T47D (cell line): Measurements from ENCODE around the gene NELFCD.
A peak's percentile ranks its signal among the peaks of the same experiment; 100 is the strongest.
"Not testable (repeated sequence)": the region's sequence is repeated elsewhere in the genome, so short reads cannot be mapped to it uniquely, and the experiment has no call there.

Experiments
- DNase-seq, 2 experiments: peaks; one replicate each; pipeline versions ENCODE4 v3.0.0 to v3.0.0-alpha.2; 2011 to 2012; ENCODE audit warnings: low read depth in 1 of 2, low spot score in 1 of 2
- JUND ChIP-seq: IDR thresholded peaks from 2 replicates; pipeline ENCODE4 v1.6.1; 2012; ENCODE audit warnings: low read depth
- in situ Hi-C: cut with HindIII; loops from 2 replicates; pipeline ENCODE4 v1.10.0; 2016; ENCODE audit warnings: low sequenced_read_pairs, low pct_unique_long_range_greater_than_20kb

Gene NELFCD

DNA sequence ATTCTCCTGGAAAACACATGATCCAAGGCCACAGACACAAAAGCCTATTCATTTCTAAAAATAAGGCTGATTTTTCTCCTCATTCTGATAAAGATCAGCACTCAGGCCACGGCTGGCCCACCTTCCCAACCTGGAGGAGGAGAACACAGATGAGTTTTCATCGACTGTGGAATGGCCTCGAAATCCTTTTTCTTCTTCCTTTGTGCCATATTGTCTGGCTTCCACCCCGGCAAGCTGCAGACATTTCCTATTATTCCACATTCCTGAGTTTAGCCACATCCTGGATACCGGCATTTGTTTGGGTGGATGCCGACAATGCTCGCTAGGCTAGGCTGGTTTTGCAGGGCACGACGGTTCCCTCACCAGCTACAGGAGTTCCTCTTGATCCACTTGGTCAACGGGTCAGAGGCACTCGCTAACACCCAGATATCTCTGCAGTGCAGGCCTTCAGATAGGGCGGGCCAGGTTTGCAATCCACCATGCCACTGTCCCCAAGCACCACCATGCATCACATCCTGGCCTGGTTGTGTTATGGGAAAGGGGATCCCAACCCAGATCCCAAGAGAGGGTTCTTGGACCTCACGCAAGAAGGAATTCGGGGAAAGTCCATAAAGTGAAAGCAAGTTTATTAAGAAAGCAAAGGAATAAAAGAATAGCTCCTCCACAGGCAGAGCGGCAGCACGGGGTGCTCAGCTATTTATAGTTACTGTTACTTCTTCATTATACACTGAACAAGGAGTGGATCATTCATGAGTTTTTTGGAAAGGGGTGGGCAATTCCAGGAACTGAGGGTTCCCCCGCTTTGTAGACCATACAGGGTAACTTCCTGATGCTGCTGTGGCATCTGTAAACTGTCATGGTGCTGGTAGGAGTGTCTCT is 30.2 kb downstream of the NELFCD start:
- DNase-seq, result peak in 1 of 2 experiments; percentile 95
- in situ Hi-C loops, result no loop called here
- no peak for TF ChIP-seq JUND

- DNase-seq, in situ Hi-C loops: not testable (repeated sequence)
Observed at GRCh38 chr20:59011874-59012157, 30.8 kb downstream of the NELFCD start.

- TF ChIP-seq JUND, result no peak
- no peak for DNase-seq
- in situ Hi-C loops, result no loop called here
Observed at GRCh38 chr20:59013031-59013951, 32.2 kb downstream of the NELFCD start.

- TF ChIP-seq JUND, result no peak
- DNase-seq, result no peak
- in situ Hi-C loops, result no loop called here
Observed at GRCh38 chr20:59013959-59014608, 33.0 kb downstream of the NELFCD start.

DNA sequence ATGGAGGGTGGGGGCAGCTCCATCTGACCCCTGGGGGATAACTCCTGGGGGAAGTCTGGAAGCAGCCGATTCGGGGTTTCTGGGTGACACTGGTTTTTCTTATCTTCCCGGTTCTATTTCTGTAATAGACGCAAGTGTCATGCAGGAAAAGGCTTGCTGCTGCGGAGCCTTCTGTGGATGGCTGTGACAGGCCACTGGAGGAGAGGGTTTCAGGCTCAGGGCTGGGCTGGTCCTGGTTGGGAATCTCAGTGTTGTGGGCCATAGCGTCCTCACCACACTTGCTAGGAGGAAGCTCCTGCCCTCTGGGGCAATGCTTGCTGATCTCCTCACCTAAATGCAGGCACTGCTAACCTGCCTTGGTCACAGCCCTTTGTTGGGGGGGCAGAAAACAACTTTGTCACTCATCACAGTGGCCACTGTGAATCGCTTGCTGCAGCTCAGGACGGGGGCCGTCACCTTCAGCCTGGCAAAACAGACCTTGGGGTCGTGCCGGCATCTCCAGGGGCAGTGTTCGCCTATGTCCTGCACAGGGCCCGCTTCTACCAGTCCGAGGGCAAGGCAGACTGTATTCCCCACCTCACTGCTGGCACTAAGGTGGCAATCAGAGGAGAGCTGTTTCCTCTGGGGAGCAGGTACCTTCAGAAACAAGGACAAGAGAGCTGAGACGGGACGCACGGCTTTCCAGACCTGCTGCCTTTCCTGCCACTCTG is 33.8 kb downstream of the NELFCD start:
- DNase-seq, result no peak
- TF ChIP-seq JUND, result no peak
- in situ Hi-C loops, result no loop called here

DNA sequence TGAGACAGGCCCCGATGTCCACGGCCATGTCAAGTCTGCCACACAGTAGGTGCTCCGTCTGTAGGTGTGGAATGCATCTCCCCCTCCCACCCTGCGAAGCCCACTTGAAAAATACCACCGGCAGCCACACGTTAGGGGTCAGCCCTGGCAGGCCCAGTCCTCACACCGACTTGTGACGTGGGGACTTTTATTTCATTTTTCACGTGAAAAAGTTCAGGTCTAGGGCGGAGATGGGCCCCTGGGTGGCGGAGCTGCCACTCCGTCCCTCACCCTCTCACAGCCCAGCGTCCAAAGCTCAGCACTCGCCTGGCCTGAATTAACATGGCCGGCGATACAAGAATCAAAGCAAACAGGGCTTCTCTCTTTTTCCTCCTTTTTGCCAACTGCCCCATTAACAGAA is 34.4 kb downstream of the NELFCD start:
- no peak for DNase-seq
- in situ Hi-C loops, result no loop called here
- no peak for TF ChIP-seq JUND

DNA sequence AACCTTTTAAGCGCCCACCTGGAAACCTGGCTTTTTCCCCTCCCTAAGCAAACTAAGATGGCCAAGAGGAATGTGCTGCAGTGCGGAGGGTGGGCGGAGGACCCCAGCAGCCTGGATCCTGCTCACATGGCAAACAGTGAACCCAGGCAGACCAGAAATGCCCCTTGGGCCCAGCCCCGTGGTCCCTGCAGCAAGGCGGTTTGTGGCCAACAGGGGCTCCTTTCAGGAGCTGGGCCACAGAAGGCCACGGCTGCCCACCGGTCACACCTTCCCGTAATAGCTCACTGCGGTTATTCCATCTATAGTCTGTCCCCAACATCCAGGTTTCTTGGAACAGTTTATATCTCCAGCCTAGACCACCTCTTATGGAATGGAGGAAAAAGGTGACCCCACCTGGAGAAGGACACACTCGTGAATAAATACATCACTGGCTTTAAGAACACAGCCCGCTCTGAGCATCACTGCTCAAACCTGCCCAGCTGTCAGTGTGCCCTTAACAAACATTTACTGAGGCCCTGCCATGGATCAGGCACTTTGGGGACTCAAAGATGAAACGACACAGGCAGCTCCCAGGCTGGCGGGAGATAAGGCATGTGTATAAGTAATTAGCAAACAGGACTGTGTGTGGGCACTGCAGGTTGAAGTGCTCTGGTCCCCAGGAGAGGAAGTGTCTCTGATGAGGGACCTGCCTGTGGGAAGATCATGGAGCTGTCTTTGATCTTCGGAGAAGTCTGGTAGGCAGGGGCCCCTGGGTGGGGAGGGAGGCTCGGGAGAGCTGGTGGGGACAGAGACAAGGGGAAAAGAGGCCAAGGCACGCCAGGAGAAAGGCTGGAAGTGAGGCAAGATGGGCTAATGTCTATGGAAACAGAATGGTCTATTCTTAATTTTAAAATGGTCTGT is 35.0 kb downstream of the NELFCD start:
- DNase-seq, result no peak
- TF ChIP-seq JUND, result no peak
- in situ Hi-C loops, result no loop called here

GRCh38 chr20:59016795-59017492 is 35.9 kb downstream of the NELFCD start:
- no peak for TF ChIP-seq JUND
- in situ Hi-C loops, result no loop called here
- DNase-seq, result no peak

- no peak for TF ChIP-seq JUND
- in situ Hi-C loops, result no loop called here
- DNase-seq, result no peak
Observed at GRCh38 chr20:59017493-59018231, 36.6 kb downstream of the NELFCD start.

- in situ Hi-C loops, result no loop called here
- no peak for DNase-seq
- TF ChIP-seq JUND, result no peak
Observed at GRCh38 chr20:59018817-59019216, 37.8 kb downstream of the NELFCD start.

GRCh38 chr20:59019217-59019616 is 38.2 kb downstream of the NELFCD start, which contains the start of gene TUBB1:
TUBB1 (plus strand) TSS chr20:59019429; CDS start chr20:59019523, 94 bp downstream.
- DNase-seq, result no peak
- in situ Hi-C loops, result no loop called here
- no peak for TF ChIP-seq JUND
